ENCODE data around the gene SSBP3. TPM values are rescaled to one million over a fixed set of nuclear protein-coding genes. Genes with fewer than 3 reads are reported as not detected.

Gene SSBP3
- total and polyA plus RNA-seq, 2 of the 13 experiments (the other 11 are each of a cell fraction or from before 2014, with no cell fraction given): 8.5 to 17.6 TPM

DNA sequence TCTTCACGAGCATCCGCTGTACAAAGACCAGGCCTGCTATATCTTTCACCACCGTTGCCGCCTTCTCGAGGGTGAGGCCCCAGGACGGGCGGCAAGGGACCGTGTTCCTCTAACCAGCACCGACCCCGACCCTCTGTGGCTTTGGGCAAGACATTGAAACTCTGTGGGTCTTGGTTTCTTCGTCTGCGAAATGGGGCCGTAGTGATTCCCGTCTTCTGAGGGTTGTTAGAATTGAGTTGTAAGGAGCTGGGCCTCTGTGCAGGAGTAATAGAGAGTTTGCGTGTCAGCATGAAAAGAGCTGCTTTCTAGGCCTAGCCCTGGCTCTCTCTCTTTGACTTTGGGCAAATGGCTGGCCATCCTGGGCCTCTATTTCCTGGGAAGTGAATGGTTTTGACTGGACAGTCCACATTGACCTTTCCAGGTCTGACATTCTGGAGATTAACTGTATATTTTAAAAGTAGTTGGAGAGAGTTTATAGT, 205.6 kb downstream of the SSBP3 start (continued):
- TF ChIP-seq, protein P1, sequence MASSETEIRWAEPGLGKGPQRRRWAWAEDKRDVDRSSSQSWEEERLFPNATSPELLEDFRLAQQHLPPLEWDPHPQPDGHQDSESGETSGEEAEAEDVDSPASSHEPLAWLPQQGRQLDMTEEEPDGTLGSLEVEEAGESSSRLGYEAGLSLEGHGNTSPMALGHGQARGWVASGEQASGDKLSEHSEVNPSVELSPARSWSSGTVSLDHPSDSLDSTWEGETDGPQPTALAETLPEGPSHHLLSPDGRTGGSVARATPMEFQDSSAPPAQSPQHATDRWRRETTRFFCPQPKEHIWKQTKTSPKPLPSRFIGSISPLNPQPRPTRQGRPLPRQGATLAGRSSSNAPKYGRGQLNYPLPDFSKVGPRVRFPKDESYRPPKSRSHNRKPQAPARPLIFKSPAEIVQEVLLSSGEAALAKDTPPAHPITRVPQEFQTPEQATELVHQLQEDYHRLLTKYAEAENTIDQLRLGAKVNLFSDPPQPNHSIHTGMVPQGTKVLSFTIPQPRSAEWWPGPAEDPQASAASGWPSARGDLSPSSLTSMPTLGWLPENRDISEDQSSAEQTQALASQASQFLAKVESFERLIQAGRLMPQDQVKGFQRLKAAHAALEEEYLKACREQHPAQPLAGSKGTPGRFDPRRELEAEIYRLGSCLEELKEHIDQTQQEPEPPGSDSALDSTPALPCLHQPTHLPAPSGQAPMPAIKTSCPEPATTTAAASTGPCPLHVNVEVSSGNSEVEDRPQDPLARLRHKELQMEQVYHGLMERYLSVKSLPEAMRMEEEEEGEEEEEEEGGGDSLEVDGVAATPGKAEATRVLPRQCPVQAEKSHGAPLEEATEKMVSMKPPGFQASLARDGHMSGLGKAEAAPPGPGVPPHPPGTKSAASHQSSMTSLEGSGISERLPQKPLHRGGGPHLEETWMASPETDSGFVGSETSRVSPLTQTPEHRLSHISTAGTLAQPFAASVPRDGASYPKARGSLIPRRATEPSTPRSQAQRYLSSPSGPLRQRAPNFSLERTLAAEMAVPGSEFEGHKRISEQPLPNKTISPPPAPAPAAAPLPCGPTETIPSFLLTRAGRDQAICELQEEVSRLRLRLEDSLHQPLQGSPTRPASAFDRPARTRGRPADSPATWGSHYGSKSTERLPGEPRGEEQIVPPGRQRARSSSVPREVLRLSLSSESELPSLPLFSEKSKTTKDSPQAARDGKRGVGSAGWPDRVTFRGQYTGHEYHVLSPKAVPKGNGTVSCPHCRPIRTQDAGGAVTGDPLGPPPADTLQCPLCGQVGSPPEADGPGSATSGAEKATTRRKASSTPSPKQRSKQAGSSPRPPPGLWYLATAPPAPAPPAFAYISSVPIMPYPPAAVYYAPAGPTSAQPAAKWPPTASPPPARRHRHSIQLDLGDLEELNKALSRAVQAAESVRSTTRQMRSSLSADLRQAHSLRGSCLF (CRISPR knock-in tag; IDR thresholded peaks at IDR 0.05; ENCODE audit: borderline replicate concordance): 0 out of 2 replicates have a peak, but pooled peaks have one; percentile 21
- TF ChIP-seq ZNF570 (CRISPR knock-in tag; IDR thresholded peaks at IDR 0.05; ENCODE audit: borderline replicate concordance): no peak
- TF ChIP-seq EEA1 (CRISPR knock-in tag; IDR thresholded peaks at IDR 0.05; ENCODE audit: borderline replicate concordance): 0 out of 2 replicates have a peak, but pooled peaks have one; percentile 2
- TF ChIP-seq ZNF121 (CRISPR knock-in tag; IDR thresholded peaks at IDR 0.05): 0 out of 2 replicates have a peak, but pooled peaks have one; percentile 11
- TF ChIP-seq ZNF713 (CRISPR knock-in tag; IDR thresholded peaks at IDR 0.05): no peak
- TF ChIP-seq ZNF496 (CRISPR knock-in tag; IDR thresholded peaks at IDR 0.05; ENCODE audit: insufficient replicate concordance): no peak
- no peak for TF ChIP-seq ZNF616 (CRISPR knock-in tag; IDR thresholded peaks at IDR 0.05; ENCODE audit: low read depth)
- TF ChIP-seq, protein P2, sequence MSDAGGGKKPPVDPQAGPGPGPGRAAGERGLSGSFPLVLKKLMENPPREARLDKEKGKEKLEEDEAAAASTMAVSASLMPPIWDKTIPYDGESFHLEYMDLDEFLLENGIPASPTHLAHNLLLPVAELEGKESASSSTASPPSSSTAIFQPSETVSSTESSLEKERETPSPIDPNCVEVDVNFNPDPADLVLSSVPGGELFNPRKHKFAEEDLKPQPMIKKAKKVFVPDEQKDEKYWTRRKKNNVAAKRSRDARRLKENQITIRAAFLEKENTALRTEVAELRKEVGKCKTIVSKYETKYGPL (CRISPR knock-in tag; IDR thresholded peaks at IDR 0.05): no peak
- no peak for TF ChIP-seq BRCA1 (CRISPR knock-in tag; IDR thresholded peaks at IDR 0.05)
- TF ChIP-seq, protein P3, sequence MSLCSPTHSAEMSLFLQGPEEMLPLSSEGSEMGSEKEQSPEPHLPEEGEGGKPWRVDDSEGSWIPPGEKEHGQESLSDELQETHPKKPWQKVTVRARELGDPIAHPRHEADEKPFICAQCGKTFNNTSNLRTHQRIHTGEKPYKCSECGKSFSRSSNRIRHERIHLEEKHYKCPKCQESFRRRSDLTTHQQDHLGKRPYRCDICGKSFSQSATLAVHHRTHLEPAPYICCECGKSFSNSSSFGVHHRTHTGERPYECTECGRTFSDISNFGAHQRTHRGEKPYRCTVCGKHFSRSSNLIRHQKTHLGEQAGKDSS (CRISPR knock-in tag; IDR thresholded peaks at IDR 0.05; ENCODE audit: borderline replicate concordance, low read depth): 0 out of 2 replicates have a peak, but pooled peaks have one; percentile 7
- TF ChIP-seq, protein P4, sequence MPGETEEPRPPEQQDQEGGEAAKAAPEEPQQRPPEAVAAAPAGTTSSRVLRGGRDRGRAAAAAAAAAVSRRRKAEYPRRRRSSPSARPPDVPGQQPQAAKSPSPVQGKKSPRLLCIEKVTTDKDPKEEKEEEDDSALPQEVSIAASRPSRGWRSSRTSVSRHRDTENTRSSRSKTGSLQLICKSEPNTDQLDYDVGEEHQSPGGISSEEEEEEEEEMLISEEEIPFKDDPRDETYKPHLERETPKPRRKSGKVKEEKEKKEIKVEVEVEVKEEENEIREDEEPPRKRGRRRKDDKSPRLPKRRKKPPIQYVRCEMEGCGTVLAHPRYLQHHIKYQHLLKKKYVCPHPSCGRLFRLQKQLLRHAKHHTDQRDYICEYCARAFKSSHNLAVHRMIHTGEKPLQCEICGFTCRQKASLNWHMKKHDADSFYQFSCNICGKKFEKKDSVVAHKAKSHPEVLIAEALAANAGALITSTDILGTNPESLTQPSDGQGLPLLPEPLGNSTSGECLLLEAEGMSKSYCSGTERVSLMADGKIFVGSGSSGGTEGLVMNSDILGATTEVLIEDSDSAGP (CRISPR knock-in tag; IDR thresholded peaks at IDR 0.05; ENCODE audit: borderline replicate concordance): 0 out of 2 replicates have a peak, but pooled peaks have one; percentile 0
- no peak for TF ChIP-seq U2AF1 (optimal IDR thresholded peaks at IDR 0.05; ENCODE audit: low read depth, low read length)
- no peak for TF ChIP-seq ZNF253 (CRISPR knock-in tag; IDR thresholded peaks at IDR 0.05; ENCODE audit: borderline replicate concordance)
- TF ChIP-seq NFRKB (IDR thresholded peaks at IDR 0.05): no peak
- no peak for TF ChIP-seq GATA4 (IDR thresholded peaks at IDR 0.05; ENCODE audit: borderline replicate concordance, low read depth)
- TF ChIP-seq, protein P5, sequence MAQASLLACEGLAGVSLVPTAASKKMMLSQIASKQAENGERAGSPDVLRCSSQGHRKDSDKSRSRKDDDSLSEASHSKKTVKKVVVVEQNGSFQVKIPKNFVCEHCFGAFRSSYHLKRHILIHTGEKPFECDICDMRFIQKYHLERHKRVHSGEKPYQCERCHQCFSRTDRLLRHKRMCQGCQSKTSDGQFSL (CRISPR knock-in tag; IDR thresholded peaks at IDR 0.05): 0 out of 2 replicates have a peak, but pooled peaks have one; percentile 9
- 0 out of 2 replicates have a peak, but pooled peaks have one; percentile 39 for TF ChIP-seq FOXJ3 (CRISPR knock-in tag; IDR thresholded peaks at IDR 0.05; ENCODE audit: borderline replicate concordance)
- peak; percentile 63; the same call in 1 of the 2 replicates for TF ChIP-seq ZNF629 (CRISPR knock-in tag; conservative IDR thresholded peaks at IDR 0.05)
- TF ChIP-seq SRSF1 (optimal IDR thresholded peaks at IDR 0.05; ENCODE audit: low read depth, low read length): no peak
- TF ChIP-seq, protein P6, sequence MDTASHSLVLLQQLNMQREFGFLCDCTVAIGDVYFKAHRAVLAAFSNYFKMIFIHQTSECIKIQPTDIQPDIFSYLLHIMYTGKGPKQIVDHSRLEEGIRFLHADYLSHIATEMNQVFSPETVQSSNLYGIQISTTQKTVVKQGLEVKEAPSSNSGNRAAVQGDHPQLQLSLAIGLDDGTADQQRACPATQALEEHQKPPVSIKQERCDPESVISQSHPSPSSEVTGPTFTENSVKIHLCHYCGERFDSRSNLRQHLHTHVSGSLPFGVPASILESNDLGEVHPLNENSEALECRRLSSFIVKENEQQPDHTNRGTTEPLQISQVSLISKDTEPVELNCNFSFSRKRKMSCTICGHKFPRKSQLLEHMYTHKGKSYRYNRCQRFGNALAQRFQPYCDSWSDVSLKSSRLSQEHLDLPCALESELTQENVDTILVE (CRISPR knock-in tag; IDR thresholded peaks at IDR 0.05): 0 out of 2 replicates have a peak, but pooled peaks have one; percentile 15
